Measurements from ENCODE around the gene RNASE13.
A peak's percentile ranks its signal among the peaks of the same experiment; 100 is the strongest.

RNASE13 gene

GRCh38 chr14:21060614-21061346 is 26.2 kb upstream of the RNASE13 start (continued):
- TF ChIP-seq ZNF488 (tag by site-specific recombination; IDR thresholded peaks at IDR 0.05): no peak

- no peaks in the 10 kb centered on the region for H3K36me3 ChIP-seq (ENCODE audit: control insufficient read depth in 2 of 2, insufficient read depth in 1 of 2, low read length in 2 of 2)
- no peak overlapping the region for H3K27ac ChIP-seq (ENCODE audit: extremely low read depth, low read depth, low read length)
- ChIA-PET CTCF (interaction anchor here (1.0 to 4.3 kb wide), 3 partner anchors 20 to 89 kb away, joined by 6 to 25 read pairs (median 6); no protein-coding TSS in a partner anchor), POLR2A (no interaction called here)
- H3K4me1 ChIP-seq (ENCODE audit: control insufficient read depth, insufficient read depth, low read length): no peaks in the 10 kb centered on the region; the same call in 1 of the 2 replicates
- TF ChIP-seq ZFP69B (tag by site-specific recombination; IDR thresholded peaks at IDR 0.05) (no peak), SETDB1 (IDR thresholded peaks at IDR 0.05; ENCODE audit: insufficient read length, low read length) (no peak), ZFHX2 (tag by site-specific recombination; conservative IDR thresholded peaks at IDR 0.05) (peak; percentile 66), ZBTB10 (tag by site-specific recombination; IDR thresholded peaks at IDR 0.05) (no peak), EGR2 (tag by site-specific recombination; IDR thresholded peaks at IDR 0.05; ENCODE audit: low read depth) (peak; percentile 60; the same call in 1 of the 2 replicates), ZNF701 (tag by site-specific recombination; IDR thresholded peaks at IDR 0.05) (no peak), ZNF354C (tag by site-specific recombination; IDR thresholded peaks at IDR 0.05; ENCODE audit: borderline replicate concordance, low read depth) (no peak)
- TF ChIP-seq, protein P1, sequence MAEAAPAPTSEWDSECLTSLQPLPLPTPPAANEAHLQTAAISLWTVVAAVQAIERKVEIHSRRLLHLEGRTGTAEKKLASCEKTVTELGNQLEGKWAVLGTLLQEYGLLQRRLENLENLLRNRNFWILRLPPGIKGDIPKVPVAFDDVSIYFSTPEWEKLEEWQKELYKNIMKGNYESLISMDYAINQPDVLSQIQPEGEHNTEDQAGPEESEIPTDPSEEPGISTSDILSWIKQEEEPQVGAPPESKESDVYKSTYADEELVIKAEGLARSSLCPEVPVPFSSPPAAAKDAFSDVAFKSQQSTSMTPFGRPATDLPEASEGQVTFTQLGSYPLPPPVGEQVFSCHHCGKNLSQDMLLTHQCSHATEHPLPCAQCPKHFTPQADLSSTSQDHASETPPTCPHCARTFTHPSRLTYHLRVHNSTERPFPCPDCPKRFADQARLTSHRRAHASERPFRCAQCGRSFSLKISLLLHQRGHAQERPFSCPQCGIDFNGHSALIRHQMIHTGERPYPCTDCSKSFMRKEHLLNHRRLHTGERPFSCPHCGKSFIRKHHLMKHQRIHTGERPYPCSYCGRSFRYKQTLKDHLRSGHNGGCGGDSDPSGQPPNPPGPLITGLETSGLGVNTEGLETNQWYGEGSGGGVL (tag by site-specific recombination; IDR thresholded peaks at IDR 0.05): no peak
- H3K9me3 ChIP-seq (ENCODE audit: control insufficient read depth, insufficient read depth, low read depth, low read length): no peaks in the 10 kb centered on the region
- H3K4me3 ChIP-seq (ENCODE audit: low read depth, low read length): no peak overlapping the region
Observed at GRCh38 chr14:21059842-21060613, 25.4 kb upstream of the RNASE13 start.

GRCh38 chr14:21058903-21059302 is 24.3 kb upstream of the RNASE13 start:
- H3K4me1 ChIP-seq (ENCODE audit: control insufficient read depth, insufficient read depth, low read length): no peaks in the 10 kb centered on the region; the same call in 1 of the 2 replicates
- no peak overlapping the region for H3K27ac ChIP-seq (ENCODE audit: extremely low read depth, low read depth, low read length)
- POLR2A ChIA-PET: no interaction called here
- TF ChIP-seq SP3 (tag by site-specific recombination; IDR thresholded peaks at IDR 0.05) (no peak), ZNF335 (tag by site-specific recombination; conservative IDR thresholded peaks at IDR 0.05) (no peak), IKZF3 (tag by site-specific recombination; IDR thresholded peaks at IDR 0.05) (no peak), ZNF791 (tag by site-specific recombination; IDR thresholded peaks at IDR 0.05) (no peak)
- CTCF ChIA-PET: interaction anchor here (0.8 to 1.8 kb wide), 6 partner anchors 18 to 201 kb away, joined by 3 to 7 read pairs (median 5); no protein-coding TSS in a partner anchor
- H3K9me3 ChIP-seq (ENCODE audit: control insufficient read depth, insufficient read depth, low read depth, low read length): no peaks in the 10 kb centered on the region
- no peak overlapping the region for H3K4me3 ChIP-seq (ENCODE audit: low read depth, low read length)
- no peaks in the 10 kb centered on the region for H3K36me3 ChIP-seq (ENCODE audit: control insufficient read depth in 2 of 2, insufficient read depth in 1 of 2, low read length in 2 of 2)

Measured in HEK293 (cell line).